Breast epithelium (tissue), 3 donors: ENCODE data around the gene GPC6.

Experiments
- CTCF ChIP-seq, 3 donors: fragments of 450-650 bp; IDR thresholded peaks; one replicate each; pipeline ENCODE4 v1.5.1; 2016 to 2017; ENCODE audit warnings: antibody characterized with exemption in 3 of 3, mild to moderate bottlenecking in 3 of 3, moderate library complexity in 3 of 3
- POLR2A ChIP-seq: fragments of 450-650 bp; IDR thresholded peaks from one replicate; pipeline ENCODE4 v1.6.1; 2016; ENCODE audit warnings: antibody characterized with exemption, mild to moderate bottlenecking, moderate library complexity
- POLR2AphosphoS5 ChIP-seq, 3 donors: sonication (generic); formaldehyde crosslinking; IDR thresholded peaks; one replicate each; pipeline ENCODE4 v1.6.1; 2017; ENCODE audit warnings: antibody characterized with exemption in 3 of 3

DNA sequence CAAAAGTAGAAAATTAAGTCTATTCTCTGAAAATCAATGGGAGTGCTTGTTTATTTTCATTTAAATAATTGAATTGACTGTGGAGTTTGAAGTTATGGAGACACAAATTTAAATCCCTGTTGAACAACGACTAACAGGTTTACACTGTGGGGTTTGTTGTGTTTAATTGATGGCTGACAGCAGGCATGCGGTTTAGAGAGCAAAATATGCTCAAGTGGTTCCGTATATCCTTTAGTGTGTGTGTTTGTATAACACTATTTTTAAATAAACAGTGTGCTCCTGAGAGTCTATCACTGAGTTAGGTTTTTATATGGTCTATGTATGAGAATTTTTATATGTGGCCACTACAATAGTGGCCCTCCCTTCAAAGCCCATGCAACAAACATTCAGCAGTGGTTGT lies 332.0 kb downstream of the GPC6 start:
- TF ChIP-seq CTCF (IDR thresholded peaks at IDR 0.05) (no peak), POLR2AphosphoS5 (IDR thresholded peaks at IDR 0.05) (no peak), POLR2A (no peak)
